Stimulated activated CD4-positive, alpha-beta T cell treated with anti-CD3 and anti-CD28 coated beads, Interleukin-1b, Interleukin-23, amount 100 ng/mL, for 4 hours (primary cell): ENCODE results near the gene TRPV4.
"Not testable (repeated sequence)": the region's sequence is repeated elsewhere in the genome, so short reads cannot be mapped to it uniquely, and the experiment has no call there.

Experiments used
- DNase-seq, 2 donors: peaks; one replicate each; pipeline ENCODE4 v3.0.0-alpha.2; 2020; ENCODE audit warnings: low read depth in 2 of 2

Gene TRPV4

DNA sequence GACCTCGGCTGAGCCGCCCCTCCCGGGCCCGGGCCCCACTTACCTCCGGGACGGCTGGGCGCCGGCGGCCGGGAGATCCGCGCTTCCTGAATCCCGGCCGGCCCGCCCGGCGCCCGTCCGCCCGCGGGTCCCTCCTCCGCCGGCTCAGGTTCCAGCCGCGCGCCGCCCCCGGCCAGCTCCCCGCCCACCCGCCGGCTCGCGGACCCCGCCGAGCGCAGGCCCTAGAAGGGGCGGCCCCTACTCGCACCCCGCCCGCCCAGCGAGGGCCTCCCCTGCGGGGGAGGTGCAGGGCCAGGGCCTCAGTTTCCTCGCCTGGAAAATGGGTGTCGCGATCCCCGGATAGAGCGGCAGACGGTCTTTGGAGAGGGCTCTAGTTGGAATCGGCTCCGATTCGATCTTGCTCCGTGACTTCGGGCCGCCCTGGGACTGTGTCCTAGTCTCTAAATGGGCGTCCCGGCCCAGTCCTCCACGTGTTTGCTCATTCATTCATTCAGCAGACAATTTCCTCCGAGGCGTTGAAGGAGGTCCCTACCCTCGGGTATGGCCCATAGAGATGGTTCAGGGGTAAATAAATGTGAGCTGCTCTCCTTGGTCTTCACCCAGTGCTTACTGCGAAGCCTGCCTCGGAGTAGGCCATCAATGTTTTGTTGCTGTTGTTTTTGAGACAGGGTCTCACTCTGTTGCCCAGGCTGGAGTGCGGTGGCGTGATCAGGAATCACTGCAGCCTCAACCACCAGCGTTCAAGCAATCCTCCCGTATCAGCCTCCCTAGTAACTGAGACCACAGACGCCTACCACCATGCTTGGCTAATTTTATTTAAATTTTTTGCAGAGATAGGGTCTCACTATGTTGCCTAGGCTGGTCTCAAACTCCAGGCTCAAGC lies at the start of gene TRPV4:
TRPV4 (minus strand) TSS at position 92 of the 883 bp plus-strand sequence. CDS start 18,602 bp downstream, outside the sequence.
- no peak for DNase-seq

- no peak for DNase-seq
These were observed 48.6 kb upstream of the TRPV4 start for GRCh38 chr12:109881752-109882151.

DNA sequence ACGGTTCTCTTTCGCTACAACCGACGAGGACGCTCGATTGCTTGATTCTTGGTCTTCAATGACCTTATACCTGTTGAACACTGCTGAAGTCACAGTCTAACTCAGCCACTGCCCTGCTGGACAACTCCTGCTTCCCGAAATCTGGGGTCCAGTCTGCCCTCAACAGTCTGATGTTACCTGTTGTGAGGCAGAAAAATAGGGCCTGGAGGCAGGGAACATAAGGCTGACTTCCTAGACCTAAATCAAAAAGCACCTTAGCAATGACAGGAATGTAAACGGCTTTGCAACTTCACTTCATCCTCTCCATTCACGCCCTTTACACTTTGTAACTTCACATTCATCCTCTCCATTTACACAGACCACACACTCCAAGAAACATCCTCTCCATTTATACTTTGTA lies 47.7 kb upstream of the TRPV4 start:
- DNase-seq, result peak in 1 of 2 donors; percentile 4

DNA sequence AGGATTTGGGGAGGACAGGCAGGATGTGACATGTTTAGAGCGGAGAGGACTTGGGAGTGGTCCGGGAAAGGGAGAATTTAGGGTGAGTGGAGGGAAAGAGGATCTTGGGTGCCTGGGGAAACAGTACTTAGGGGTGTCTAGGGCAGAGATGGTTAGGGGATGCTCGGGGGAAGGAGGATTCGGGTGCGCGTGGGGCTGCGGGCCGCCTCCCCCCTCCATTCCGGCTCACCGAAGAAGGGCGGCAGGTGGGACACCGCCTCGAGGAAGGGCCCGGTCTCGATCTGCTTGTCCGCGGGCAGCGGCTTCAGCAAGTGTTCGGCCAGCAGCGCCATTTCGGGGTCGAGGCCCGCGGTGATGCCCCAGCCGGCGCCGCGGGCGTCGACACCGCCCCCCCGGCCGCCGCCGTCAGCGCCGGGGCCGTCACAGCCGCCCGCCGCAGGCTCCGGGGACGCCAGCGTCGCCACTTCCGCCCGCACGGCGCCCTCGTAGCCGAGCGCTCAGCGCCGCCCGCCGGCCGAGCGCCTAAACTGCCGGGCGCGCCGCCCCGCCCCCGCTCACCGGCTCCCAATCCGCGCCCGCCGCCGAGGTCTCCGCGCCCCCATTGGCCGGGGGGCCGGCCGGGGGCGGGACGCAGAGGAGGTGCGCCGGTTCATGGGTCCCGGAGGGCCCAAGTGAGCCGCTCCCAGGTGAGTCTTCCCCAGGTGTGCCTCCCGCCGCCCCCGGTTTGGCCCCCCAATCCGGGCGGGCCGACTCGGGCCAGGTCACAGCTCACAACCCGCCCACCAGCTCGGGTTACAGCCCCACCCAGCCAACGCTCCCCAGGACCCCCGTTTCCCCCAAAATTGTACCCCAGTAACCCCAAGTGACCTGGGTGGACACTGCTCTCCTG lies 47.1 kb upstream of the TRPV4 start, which contains the start of gene GLTP:
GLTP (minus strand) TSS at position 499 of the 889 bp plus-strand sequence; CDS start at position 332, 167 bp downstream.
- DNase-seq, result peak; percentile 87 to 90

DNA sequence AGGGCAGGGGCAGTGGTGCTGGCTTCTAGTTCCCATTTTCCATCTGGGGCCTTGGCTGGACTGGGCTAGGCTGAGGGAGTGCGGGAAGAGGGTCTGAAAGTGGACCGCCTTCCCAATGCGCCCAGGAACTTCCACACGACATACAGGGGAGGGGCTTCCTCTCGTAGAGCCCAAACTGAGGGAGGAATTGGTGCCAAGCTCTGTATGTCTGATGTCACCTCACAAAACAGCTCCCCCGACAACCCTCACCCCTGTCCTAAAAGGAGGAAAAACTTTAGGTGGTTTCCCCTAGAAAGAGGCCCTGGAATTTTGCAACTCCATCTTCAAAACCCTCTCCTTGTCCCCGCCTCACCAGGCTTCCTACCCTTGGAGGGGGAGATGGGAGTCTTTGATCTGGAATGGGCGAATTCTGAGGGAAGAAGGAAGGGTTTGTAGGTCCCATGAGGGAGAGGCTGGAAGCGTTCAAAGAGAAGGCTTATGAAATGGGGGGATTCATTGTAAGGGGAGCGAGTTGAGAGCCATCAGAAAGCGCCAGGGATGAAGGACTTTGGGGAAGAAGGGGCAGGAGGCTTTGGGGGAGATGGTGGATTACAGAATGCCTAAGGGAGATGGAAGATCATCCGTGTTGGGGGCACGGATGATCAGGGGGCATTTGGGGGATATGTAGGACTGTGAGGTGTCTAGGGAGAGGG lies 46.3 kb upstream of the TRPV4 start:
- no peak for DNase-seq

- no peak for DNase-seq
These were observed 45.6 kb upstream of the TRPV4 start for GRCh38 chr12:109878749-109879148.

DNA sequence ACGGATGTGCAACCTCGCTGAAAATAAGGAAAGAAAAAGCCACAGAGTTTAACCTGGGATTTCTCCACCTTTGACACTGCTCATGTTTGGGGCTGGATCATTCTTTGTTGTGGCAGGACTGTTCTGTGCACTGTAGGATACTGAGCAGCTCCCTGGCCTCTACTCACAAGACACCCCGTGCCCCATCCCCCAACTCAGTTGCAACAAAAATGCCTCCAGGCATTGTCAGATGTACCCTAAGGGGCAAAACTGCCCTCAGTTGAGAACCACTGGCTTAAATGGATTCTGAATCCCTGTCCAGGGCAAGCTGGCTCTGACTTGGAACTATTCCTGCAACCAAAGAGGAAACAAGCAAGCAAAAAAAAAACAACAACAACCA lies 45.0 kb upstream of the TRPV4 start:
- no peak for DNase-seq

DNA sequence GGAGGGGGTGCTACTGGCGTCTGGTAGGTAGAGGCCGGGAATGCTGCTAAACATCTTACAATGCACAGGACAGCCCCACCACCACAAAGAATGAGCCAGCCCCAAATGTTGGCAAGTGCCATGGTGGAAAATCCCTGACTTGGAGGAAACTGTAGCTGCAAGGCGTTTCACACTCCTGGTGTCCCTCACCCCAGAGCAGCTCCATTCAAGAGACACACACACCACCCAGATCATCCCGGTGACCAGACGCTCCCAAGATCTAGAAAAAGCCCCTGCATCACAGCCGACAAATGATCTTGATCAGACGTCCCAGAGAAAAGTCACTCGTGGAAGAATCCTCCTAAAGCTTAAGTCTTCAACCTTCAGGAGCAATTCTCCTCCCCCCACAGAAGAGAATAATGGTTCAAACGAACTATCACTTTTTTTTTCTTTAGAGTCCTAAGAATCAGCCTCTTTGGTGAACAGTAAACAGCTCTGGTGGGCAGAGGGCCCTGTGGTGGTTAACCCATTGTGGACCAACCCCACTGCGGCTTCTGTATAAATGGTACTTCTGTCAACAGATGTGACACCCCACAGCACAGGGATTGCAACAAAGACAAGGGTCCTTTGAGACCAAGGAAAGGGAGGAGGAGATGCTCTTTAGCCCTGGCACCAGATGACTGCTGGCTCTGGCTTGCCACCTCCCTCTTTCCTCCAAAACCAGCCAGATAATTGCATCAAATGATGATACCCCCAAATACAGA lies 44.5 kb upstream of the TRPV4 start:
- no peak for DNase-seq

DNA sequence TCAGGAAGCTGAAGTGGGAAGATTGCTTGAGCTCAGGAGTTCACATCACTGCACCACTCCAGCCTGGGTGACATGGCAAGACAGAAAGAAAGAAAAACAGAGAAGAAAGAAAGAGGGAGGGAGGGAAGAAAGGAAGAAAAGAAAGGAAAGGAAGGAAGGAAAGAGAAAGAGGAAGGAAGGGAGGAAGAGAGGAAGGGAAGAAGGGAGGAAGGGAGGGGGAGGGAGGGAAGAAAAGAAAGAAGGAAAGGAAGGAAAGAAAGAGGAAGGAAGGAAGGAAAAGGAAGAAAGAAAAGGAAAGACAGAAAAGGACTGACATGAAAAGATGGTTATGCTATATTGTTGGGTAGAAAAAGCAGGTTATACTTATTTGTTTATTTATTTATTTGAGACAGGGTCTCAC lies 43.2 kb upstream of the TRPV4 start:
- DNase-seq, result no peak

GRCh38 chr12:109875572-109876131 lies 42.5 kb upstream of the TRPV4 start:
- no peak for DNase-seq

GRCh38 chr12:109873653-109874052 lies 40.5 kb upstream of the TRPV4 start:
- DNase-seq, result no peak

DNA sequence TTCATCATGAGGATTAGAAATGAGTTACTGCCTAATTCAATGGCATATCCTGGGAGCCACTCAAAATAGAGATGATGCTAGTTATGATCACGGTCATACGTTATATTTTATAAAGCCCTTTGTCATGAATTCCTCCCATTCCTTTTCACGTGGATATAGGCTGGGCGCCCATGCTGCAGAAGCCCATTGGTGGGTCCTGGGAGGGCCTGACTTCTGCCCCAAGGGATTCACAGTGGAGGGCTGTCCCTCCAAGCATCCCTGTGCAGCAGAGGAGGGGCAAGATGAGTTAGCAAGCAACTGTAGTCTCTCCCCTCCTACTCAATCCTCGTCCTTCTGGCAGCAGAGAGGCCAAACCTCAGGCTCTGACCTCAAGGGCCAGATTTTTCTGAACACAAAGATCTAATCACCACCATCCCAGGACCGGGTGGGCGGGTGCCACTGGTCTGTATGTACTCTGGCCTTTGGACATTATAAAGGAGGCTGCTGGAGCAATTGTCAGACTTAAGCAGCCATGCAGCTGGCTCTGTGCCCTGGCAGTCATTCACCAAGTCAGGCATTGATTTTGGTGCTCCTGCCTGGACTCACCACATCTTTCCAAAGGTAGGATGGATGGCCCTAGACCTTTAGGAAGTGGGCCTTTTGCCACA lies 38.6 kb upstream of the TRPV4 start:
- DNase-seq, result no peak

DNA sequence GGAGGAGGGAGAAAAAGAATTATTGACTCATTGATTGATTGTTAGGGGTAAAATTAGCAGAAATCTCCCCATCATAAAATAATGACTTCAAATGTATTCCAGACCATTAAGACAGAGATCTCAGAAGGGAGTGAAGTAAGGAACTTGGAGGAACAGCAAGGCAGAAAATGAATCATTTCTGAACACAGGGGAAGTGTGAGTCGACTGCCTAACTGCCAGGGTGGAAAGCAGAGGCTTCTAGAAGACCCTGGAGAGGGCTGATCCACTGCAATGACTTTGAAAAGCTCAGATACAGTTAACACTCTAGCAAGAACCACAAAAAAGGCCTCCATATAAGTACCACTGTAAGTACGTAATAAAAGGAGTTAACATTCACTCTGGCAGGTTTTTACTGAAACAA lies 37.5 kb upstream of the TRPV4 start:
- DNase-seq, result no peak

DNA sequence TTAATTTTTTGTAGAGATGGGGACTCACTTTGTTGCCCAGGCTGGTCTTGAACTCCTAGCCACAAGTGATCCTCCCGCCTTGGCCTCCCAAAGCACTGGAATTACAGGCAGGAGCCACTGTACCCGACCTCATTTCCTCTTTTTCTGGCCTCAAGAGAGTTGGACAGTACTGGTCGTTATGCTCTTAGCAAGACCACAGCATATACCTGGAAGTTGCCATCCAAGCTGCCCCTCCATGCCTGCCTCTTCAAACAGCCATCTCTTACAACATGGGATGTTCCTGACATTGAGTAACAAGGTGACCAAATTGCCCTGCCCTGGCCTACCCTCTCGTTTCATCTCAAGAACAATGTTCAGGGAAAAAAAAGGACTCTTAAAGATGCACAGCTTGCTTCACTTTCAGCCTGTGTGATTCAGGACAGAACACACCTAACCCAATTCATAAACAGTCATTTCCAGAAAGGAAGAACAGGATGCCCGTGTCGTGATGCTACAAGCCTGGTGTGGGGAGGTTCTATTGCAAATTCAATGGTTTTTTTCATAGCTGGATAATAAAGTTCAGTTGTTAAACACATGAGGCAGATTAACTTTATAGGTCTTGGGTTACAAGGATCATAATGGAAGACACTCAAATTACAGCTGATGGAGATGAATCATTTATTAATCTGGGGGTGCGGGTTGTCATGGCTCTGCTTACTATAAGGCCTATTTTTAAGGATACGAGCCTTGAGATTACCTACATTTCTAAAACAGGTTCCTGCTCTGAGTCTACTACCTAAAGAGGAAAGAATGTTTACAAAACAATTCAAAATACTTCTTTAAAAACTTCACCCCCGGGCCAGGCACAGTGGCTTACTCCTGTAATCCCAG lies 35.2 kb upstream of the TRPV4 start:
- no peak for DNase-seq

DNA sequence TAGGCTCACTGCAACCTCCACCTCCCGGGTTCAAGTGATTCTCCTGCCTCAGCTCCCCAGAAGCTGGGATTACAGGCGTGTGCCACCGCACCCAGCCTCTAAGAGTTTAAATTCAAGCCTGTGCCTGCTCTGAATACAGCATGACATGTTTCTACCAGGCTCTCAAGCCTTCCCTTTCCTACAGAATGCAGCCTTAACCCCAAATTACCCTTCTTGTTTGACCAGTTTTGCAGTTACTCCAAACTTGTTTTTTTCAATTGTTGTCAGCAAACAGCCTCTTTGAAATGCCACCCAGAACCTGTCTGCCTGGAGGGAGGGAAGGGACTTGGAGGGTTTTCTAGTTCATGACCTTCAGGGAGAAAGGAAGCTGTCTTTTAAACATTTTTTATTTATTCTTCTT lies 31.7 kb upstream of the TRPV4 start:
- no peak for DNase-seq

GRCh38 chr12:109863847-109864712 lies 30.9 kb upstream of the TRPV4 start:
- no peak for DNase-seq

GRCh38 chr12:109862491-109862890 lies 29.3 kb upstream of the TRPV4 start:
- not testable (repeated sequence) for DNase-seq

DNA sequence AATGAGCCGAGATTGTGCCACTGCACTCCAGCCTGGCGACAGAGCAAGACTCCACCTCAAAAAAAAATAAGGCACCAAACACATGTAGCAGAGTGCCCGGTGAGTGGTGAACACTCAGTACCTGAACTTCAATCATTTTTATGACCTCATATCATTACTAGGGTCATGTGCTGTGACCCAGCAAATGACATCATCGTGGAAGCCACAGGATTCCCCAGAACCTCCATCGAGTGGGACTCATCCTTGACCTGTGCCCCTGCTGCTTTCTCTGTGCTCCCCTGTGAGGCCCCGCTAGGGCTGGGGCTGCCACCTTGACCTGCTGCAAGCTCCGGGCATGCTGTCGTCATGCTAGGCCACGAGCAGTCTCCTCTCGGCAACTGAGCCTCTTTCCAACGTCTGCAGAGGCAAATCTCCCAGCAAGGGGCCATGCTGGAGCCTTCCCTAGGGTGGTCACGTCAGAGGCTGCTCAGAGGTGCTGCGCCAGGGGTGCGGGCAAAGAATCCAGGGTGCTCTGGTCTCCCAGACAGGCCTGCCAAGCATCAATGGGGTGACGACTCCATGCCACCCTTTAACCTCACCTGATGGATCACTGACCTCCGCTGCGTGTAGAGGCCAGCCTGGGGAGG lies 28.6 kb upstream of the TRPV4 start:
- DNase-seq, result no peak
